ENCODE data around the gene TENM4.

- TF ChIP-seq POLR2AphosphoS5 (IDR thresholded peaks at IDR 0.05; ENCODE audit: low read depth, low read length) (no peak), REST (IDR thresholded peaks at IDR 0.05; ENCODE audit: insufficient read depth in 1 of 2, low read depth in 2 of 2, low read length in 2 of 2) (no peak), TAF1 (IDR thresholded peaks at IDR 0.05; ENCODE audit: borderline replicate concordance, insufficient read depth, low read length) (no peak), SIN3A (IDR thresholded peaks at IDR 0.05; ENCODE audit: borderline replicate concordance, insufficient read depth, low read length) (no peak), FOXP2 (optimal IDR thresholded peaks at IDR 0.05; ENCODE audit: borderline replicate concordance, extremely low read depth, extremely low read length, insufficient read depth) (no peak)
These were observed 214.7 kb downstream of the TENM4 start for GRCh38 chr11:79226126-79226525.
